ENCODE measurements around the gene RTP1. TPM values are rescaled to one million over a fixed set of nuclear protein-coding genes. Genes with fewer than 3 reads are reported as not detected.

The RTP1 gene
- total and polyA plus RNA-seq, 9 of the 15 experiments (the other 6 are each of a cell fraction or from before 2014, with no cell fraction given), result not detected

GRCh38 chr3:187196573-187197334 lies 532 bp upstream of the RTP1 start:
- TF ChIP-seq DIDO1 (tag; IDR thresholded peaks at IDR 0.05; ENCODE audit: low read depth) (no peak), HMG20A (CRISPR knock-in tag; conservative IDR thresholded peaks at IDR 0.05) (no peak), ZNF175 (CRISPR knock-in tag; IDR thresholded peaks at IDR 0.05; ENCODE audit: low read depth) (no peak), BRD9 (IDR thresholded peaks at IDR 0.05; ENCODE audit: low read depth, partially characterized antibody) (no peak), PHF21A (IDR thresholded peaks at IDR 0.05; ENCODE audit: borderline replicate concordance, low read depth) (no peak), RNF2 (IDR thresholded peaks at IDR 0.05) (no peak), E2F1 (CRISPR knock-in tag; IDR thresholded peaks at IDR 0.05) (no peak), E2F6 (IDR thresholded peaks at IDR 0.05; ENCODE audit: borderline replicate concordance in 1 of 2, extremely low read depth in 1 of 2, insufficient read depth in 1 of 2, insufficient read length in 1 of 2, low read depth in 1 of 2, low read length in 1 of 2, poor library complexity in 1 of 2, severe bottlenecking in 1 of 2) (no peak), ZNF586 (CRISPR knock-in tag; conservative IDR thresholded peaks at IDR 0.05) (no peak), ATF3 (IDR thresholded peaks at IDR 0.05) (no peak), ATF3 (CRISPR knock-in tag; conservative IDR thresholded peaks at IDR 0.05) (no peak), SP2 (IDR thresholded peaks at IDR 0.05; ENCODE audit: extremely low read depth, low read depth, low read length, poor library complexity, severe bottlenecking) (no peak), E2F3 (CRISPR knock-in tag; IDR thresholded peaks at IDR 0.05) (no peak)
- no peak for FAIRE-seq
- no peak for ATAC-seq
- intact Hi-C loops (cut with micrococcal nuclease) (no loop called here), in situ Hi-C loops (cut with MboI) (no loop called here)
- H3K27ac ChIP-seq (ENCODE audit: extremely low read depth, low read depth, low read length), result no peak overlapping the region
- WGBS (ENCODE audit: insufficient coverage, low coverage, missing lambda C conversion rate), result 1% methylated on average over 7 of the region's 7 CpGs
- peaks cover 17 to 47% of the 10 kb centered on the region in 2 experiments for H3K27me3 ChIP-seq (ENCODE audit: control insufficient read depth in 2 of 2, insufficient read depth in 2 of 2, low read length in 2 of 2)
- CTCF ChIA-PET (ENCODE audit: low intra/inter-chr PET ratio), result interaction anchor here (0.6 kb wide), 1 partner anchor 607 kb away, joined by 5 read pairs; no protein-coding TSS in a partner anchor
- no peak overlapping the region for H3K4me3 ChIP-seq
- POLR2A ChIA-PET, result interaction anchor here (0.6 to 1.2 kb wide), 3 partner anchors 13 to 1874 kb away, joined by 3 read pairs; no protein-coding TSS in a partner anchor
- H3K9me1 ChIP-seq (ENCODE audit: control insufficient read depth, insufficient read depth, low read length), result no peaks in the 10 kb centered on the region
- H3K79me2 ChIP-seq (ENCODE audit: control insufficient read depth, insufficient read depth, low read length), result no peaks in the 10 kb centered on the region
- no TSS peak for BruUV-seq (replicated peaks)
- no peak overlapping the region for H2AFZ ChIP-seq (ENCODE audit: low read depth, low read length)
- DNase-seq (ENCODE audit: extremely low read depth in 1 of 4, low spot score in 3 of 4), result no peak
- no peaks in the 10 kb centered on the region for H3K9me3 ChIP-seq (replicated peaks; ENCODE audit: control insufficient read depth, insufficient read depth, low read depth, low read length)
- no peak overlapping the region for H3K9ac ChIP-seq (ENCODE audit: insufficient read depth in 1 of 2, low read depth in 2 of 2, low read length in 2 of 2)
- peaks cover 0 to 6% of the 10 kb centered on the region in 2 experiments; a peak in 1 of 5 replicates for H3K4me1 ChIP-seq (replicated peaks in 1 of 2; ENCODE audit: control insufficient read depth in 2 of 2, insufficient read depth in 2 of 2, low read length in 2 of 2)
- no peaks in the 10 kb centered on the region for H3K36me3 ChIP-seq (ENCODE audit: control insufficient read depth, insufficient read depth, low read length)
- no peak overlapping the region for H3K4me2 ChIP-seq (ENCODE audit: insufficient read depth, low read length)
- 0 out of 2 replicates have a peak, but pooled peaks cover 3% of the 10 kb centered on the region for H4K20me1 ChIP-seq (replicated peaks; ENCODE audit: control insufficient read depth, insufficient read depth, low read length)
